ENCODE data around the gene ECSCR.

The ECSCR gene

DNA sequence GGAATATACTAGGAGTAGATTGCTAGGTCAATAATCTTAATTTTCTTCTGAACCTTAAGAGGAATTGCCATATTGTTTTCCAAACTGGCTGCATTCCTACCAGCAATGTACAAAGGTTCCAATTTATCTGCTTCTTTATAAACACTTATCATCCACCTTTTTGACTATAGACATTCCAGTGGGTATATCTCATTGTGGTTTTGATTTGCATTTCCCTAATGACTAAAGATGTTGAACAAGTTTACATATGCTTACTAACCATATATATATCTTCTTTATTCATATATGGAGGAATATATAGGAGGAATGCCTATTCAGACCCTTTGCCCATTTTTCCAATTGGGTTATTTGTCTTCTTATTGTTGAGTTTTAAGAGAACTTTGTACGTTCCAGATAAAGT, 30.8 kb downstream of the ECSCR start:
- H3K27ac ChIP-seq = no peak overlapping the region
- no peak for TF ChIP-seq ZFX (IDR thresholded peaks at IDR 0.05; ENCODE audit: borderline replicate concordance)
- TF ChIP-seq, protein P1, sequence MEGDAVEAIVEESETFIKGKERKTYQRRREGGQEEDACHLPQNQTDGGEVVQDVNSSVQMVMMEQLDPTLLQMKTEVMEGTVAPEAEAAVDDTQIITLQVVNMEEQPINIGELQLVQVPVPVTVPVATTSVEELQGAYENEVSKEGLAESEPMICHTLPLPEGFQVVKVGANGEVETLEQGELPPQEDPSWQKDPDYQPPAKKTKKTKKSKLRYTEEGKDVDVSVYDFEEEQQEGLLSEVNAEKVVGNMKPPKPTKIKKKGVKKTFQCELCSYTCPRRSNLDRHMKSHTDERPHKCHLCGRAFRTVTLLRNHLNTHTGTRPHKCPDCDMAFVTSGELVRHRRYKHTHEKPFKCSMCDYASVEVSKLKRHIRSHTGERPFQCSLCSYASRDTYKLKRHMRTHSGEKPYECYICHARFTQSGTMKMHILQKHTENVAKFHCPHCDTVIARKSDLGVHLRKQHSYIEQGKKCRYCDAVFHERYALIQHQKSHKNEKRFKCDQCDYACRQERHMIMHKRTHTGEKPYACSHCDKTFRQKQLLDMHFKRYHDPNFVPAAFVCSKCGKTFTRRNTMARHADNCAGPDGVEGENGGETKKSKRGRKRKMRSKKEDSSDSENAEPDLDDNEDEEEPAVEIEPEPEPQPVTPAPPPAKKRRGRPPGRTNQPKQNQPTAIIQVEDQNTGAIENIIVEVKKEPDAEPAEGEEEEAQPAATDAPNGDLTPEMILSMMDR (IDR thresholded peaks at IDR 0.05) = no peak

DNA sequence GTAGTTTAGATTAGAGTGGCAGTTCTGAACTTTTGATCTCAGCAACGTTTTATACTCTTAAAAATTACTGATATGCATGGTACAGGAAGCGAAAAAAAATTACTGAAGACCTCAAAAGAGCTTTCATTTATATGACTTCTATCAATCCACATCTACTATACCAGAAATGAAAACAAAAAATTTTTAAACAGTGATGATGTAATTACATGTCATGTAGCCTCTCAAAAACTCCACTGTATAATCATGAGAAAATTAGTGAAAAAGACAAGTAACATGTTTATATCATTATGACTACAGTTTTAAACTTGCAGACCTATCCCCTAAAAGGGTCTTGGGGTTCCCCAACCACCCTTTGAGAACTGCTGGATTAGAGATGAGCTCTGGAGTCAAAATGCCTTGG, 32.5 kb downstream of the ECSCR start:
- no peak overlapping the region for H3K27ac ChIP-seq
- TF ChIP-seq ZFX (IDR thresholded peaks at IDR 0.05; ENCODE audit: borderline replicate concordance) = no peak
- TF ChIP-seq, protein P1 (IDR thresholded peaks at IDR 0.05) = no peak

DNA sequence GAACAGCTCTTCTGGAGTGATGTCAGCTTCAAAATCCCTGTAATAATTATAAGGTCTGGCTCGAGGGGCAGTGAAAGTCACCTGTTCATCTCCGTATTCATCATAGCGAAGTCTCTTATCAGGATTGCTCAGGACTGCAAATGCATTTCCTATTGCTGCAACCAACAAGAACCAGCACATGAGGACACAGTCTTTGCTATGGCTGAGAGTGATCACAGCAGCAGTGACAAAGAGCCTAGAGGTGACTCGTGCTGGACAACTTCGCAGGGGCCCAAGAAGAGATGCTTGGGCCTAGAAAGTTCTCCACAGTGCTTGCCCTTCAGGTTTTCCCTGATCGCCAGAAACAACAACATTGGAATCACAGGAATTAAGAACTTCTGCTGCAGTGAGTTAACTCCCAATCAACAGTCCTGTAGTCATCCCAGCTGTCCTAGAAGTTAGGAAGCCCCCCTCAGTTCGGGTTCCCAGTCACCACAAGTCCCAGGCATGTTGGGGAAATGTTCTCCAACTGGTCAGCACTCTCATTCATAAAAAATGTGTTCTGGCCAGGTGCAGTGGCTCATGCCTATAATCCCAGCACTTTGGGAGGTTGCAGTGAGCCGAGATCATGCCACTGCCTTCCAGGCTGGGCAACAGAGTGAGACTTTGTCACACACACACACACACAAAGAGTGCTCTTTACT, 36.2 kb downstream of the ECSCR start:
- H3K27ac ChIP-seq = no peak overlapping the region
- no peak for TF ChIP-seq ZFX (IDR thresholded peaks at IDR 0.05; ENCODE audit: borderline replicate concordance)
- TF ChIP-seq, protein P1 (IDR thresholded peaks at IDR 0.05) = no peak

DNA sequence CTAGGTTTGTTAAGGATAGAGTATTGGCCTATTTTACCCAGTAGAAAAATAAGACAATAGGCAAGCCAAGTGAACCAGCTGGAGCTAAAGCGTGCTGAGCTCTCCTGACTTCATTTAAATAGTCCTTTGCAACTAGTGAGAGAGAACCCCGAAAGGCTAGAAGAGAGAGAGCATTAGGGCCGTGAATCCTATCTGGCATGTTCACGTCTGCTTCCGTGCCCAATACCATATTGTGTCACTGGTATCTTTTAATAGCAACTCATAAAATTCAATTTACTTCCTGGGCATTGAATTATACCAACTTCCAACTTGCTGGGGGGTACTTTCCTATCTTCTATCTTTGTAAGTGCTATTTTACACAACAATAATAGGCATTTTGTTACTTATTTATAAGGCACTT, 37.0 kb downstream of the ECSCR start:
- H3K27ac ChIP-seq = no peak overlapping the region

DNA sequence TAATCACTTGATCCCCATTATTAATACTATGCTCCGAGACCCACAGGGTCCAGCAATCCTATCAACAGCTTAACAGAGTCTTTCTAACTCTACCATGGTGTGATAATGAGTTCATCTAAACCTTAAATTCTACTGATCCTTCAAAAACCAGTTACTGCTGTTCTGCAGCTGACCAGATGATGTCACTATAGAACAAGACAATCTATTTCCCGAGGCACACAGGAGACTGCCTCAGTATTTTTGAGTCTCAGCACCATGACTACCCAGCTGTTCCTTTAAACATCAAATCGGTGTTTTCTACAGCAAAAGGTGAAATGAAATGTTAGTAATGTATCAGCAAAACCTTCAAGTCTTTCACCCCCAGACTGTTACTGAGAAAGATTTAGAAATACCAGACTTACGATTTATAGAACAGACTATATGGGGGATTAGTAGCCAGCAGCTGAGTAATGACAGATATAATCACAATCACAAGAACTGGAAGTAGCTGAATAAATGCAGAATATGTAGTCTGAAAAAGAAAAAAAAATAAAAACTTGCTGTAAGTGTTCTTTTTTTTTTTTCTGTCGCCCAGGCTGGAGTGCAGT, 40.1 kb downstream of the ECSCR start:
- TF ChIP-seq ZFX (IDR thresholded peaks at IDR 0.05; ENCODE audit: borderline replicate concordance) = no peak
- TF ChIP-seq, protein P1 (IDR thresholded peaks at IDR 0.05) = peak; percentile 84
- no peak overlapping the region for H3K27ac ChIP-seq

More for the DNA sequence above, 37.0 kb downstream of the ECSCR start:
- TF ChIP-seq, protein P1 (IDR thresholded peaks at IDR 0.05) = no peak

DNA sequence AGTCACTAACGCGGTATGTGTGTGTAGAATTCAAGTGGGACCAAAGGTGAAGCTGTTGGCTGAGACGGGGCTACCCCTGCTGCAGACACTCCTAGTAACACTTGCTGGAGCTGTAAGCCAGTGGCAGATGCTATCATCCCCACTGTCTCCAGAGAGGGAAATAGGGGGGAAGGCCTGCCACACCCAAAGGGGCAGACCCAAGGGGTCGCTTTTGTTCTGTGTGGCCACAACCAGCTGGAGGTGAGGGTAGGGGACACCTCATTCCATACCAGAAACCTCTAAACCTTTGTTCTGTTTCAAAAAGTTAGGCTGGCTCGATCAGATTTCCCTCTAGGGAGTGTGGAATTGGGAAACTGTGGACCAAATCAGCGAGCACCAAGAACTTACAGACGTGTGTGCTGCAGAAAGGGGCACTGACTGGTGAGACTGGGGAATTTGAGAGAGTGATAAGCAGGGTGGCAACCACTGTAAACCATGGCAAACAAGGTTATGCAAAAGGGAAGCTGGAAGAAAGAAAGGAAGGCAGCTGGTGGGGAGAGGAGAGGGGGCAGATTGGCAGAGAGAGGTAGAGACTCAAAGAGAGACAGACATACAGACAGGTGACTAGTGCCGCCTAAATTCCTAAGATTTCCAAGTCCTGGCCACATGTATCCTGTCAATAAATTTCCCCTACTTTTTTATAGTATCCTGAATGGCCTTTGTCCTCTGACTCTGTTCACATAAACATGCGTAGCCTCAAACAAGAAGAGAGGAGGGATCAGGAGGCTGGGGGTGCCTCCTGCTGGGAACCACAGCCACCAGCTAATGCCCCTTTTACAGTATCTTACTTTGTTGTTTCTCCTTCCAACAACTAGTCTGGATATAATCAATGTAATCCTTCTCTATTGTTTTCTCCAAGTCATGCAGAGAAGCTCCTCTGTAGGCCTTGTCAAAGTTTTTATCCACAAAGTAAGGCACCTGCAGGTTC, 43.0 kb downstream of the ECSCR start:
- H3K27ac ChIP-seq = no peak overlapping the region
- TF ChIP-seq, protein P1 (IDR thresholded peaks at IDR 0.05) = no peak
- TF ChIP-seq ZFX (IDR thresholded peaks at IDR 0.05; ENCODE audit: borderline replicate concordance) = no peak
